Panc1 (cell line): ENCODE data around the gene SPACA6.

Experiments
- POLR2AphosphoS5 ChIP-seq: IDR thresholded peaks from 2 replicates; pipeline ENCODE4 v1.6.1; 2012; ENCODE audit warnings: mild to moderate bottlenecking, low read depth, low read length, moderate library complexity
- TF ChIP-seq, protein P1 (sequence below): fragments of 450-650 bp; IDR thresholded peaks from 2 replicates; pipeline ENCODE4 v1.5.1; 2017; ENCODE audit warnings: mild to moderate bottlenecking
- TF ChIP-seq, protein P2 (sequence below), 2 experiments: IDR thresholded peaks; 2 replicates each; pipeline ENCODE4 v1.6.1; 2011 to 2012; ENCODE audit warnings: low read depth in 2 of 2, control low read depth in 1 of 2, low read length in 1 of 2, mild to moderate bottlenecking in 1 of 2, moderate library complexity in 1 of 2; ENCODE audit not compliant: insufficient read depth in 1 of 2

DNA sequence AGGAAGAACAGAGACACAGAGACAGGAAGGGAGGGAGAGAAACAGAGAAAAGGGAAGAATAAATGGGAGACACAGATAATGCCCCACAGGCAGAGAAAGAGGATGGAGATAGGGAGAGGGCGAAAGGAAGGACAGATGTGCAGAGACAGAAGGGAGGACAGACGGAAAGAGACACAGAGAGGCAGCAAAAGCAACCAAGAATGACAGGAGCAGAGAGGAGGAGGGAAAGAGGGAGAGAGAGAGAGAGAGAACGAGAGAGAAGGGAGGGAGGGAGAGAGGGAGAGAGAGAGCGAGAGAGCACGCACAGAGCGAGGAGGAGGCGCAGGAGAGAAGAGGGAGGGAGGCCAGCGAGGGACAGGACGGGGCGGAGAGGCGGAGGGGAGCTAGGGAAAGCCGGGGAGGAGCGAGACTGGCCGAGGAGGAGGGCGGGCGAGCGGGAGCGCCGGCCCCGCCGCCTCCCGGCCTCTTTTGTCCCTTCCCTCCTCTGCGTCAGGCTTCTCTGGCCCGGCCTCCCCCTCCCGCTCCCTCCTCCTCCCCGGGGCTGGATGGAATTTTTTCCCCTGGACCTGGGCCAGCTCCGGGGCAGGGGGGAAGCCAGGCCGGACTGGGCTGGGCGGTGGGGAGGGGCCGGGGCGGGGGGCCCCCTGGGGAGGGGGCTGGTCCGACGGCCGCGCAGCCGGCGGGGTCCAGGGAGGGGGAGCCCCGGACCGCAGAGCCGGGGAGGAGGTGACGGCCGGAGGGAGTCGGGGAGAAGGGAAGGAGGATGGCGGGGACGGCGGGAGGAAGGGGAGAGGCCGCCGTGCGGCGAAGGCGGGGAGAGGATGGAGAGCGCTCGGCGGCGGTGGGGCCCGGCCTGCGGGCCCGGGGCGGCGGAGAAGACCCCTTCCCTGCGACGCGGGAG, 4.2 kb upstream of the SPACA6 start:
- TF ChIP-seq, protein P1, sequence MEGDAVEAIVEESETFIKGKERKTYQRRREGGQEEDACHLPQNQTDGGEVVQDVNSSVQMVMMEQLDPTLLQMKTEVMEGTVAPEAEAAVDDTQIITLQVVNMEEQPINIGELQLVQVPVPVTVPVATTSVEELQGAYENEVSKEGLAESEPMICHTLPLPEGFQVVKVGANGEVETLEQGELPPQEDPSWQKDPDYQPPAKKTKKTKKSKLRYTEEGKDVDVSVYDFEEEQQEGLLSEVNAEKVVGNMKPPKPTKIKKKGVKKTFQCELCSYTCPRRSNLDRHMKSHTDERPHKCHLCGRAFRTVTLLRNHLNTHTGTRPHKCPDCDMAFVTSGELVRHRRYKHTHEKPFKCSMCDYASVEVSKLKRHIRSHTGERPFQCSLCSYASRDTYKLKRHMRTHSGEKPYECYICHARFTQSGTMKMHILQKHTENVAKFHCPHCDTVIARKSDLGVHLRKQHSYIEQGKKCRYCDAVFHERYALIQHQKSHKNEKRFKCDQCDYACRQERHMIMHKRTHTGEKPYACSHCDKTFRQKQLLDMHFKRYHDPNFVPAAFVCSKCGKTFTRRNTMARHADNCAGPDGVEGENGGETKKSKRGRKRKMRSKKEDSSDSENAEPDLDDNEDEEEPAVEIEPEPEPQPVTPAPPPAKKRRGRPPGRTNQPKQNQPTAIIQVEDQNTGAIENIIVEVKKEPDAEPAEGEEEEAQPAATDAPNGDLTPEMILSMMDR = no peak
- TF ChIP-seq POLR2AphosphoS5 = no peak; the same call in 1 of the 2 replicates
- TF ChIP-seq, protein P2, sequence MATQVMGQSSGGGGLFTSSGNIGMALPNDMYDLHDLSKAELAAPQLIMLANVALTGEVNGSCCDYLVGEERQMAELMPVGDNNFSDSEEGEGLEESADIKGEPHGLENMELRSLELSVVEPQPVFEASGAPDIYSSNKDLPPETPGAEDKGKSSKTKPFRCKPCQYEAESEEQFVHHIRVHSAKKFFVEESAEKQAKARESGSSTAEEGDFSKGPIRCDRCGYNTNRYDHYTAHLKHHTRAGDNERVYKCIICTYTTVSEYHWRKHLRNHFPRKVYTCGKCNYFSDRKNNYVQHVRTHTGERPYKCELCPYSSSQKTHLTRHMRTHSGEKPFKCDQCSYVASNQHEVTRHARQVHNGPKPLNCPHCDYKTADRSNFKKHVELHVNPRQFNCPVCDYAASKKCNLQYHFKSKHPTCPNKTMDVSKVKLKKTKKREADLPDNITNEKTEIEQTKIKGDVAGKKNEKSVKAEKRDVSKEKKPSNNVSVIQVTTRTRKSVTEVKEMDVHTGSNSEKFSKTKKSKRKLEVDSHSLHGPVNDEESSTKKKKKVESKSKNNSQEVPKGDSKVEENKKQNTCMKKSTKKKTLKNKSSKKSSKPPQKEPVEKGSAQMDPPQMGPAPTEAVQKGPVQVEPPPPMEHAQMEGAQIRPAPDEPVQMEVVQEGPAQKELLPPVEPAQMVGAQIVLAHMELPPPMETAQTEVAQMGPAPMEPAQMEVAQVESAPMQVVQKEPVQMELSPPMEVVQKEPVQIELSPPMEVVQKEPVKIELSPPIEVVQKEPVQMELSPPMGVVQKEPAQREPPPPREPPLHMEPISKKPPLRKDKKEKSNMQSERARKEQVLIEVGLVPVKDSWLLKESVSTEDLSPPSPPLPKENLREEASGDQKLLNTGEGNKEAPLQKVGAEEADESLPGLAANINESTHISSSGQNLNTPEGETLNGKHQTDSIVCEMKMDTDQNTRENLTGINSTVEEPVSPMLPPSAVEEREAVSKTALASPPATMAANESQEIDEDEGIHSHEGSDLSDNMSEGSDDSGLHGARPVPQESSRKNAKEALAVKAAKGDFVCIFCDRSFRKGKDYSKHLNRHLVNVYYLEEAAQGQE (IDR thresholded peaks at IDR 0.05; ENCODE audit: insufficient read depth in 1 of 2, low read depth in 2 of 2, low read length in 1 of 2) = no peak
